ENCODE data around the gene OR51L1.

OR51L1 gene

GRCh38 chr11:5036669-5037068 is 42.0 kb downstream of the OR51L1 start:
- Mint-ChIP-seq H3K27me3 (no peaks in the 10 kb centered on the region), H3K4me3 (no peak overlapping the region), H3K9me3 (no peaks in the 10 kb centered on the region), H3K4me1 (no peaks in the 10 kb centered on the region), H3K27ac (no peak overlapping the region)
- no peak for DNase-seq
- ATAC-seq = no peak

- Mint-ChIP-seq H3K4me3 (no peak overlapping the region), H3K27me3 (no peaks in the 10 kb centered on the region), H3K27ac (no peak overlapping the region), H3K9me3 (no peaks in the 10 kb centered on the region), H3K4me1 (no peaks in the 10 kb centered on the region)
- DNase-seq (no peak), ATAC-seq (no peak)
These were observed 43.3 kb downstream of the OR51L1 start for GRCh38 chr11:5037926-5038325.

DNA sequence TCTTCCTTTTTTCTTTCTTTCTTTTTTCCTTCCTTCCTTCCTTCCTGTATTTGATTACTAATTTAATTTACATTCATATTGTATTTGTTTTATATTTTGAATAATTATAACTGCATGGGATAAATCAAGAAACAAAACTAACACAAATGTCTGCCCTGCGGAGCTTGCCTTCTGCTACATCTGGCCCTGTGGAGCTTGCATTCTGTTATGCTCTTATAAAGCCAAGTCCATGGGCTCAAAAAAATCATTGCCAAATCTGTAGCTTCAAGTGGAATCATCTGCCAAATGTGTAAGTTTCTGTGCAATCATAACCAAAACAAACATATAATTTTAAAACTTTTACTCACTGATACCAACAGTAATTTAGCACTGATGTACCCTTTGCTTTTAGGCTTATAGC is 43.7 kb downstream of the OR51L1 start:
- H3K9me3 Mint-ChIP-seq = no peaks in the 10 kb centered on the region
- DNase-seq (no peak), ATAC-seq (no peak)
- no peak overlapping the region for H3K27ac Mint-ChIP-seq
- no peaks in the 10 kb centered on the region for H3K27me3 Mint-ChIP-seq
- no peak overlapping the region for H3K4me3 Mint-ChIP-seq
- no peaks in the 10 kb centered on the region for H3K4me1 Mint-ChIP-seq

DNA sequence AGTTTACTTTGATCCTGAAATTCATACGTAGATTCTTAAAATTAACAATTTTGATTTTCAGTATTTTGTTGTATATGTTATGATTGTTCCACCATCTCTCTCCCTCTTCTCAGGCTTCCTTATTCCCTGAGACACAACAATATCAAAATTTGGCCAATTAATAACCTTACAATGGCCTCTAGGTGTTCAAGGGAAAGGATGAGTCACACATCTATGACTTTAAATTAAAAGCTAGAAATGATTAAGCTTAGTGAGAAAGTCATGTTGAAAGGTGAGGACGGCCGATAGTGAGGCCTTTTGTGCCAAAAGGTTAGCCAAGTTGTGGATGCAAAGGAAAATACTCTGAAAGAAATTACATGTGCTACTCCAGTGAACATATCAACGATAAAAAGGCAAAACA is 46.2 kb downstream of the OR51L1 start:
- ATAC-seq (no peak), DNase-seq (no peak)
- H3K9me3 Mint-ChIP-seq = no peaks in the 10 kb centered on the region
- H3K4me1 Mint-ChIP-seq = no peaks in the 10 kb centered on the region
- no peak overlapping the region for H3K27ac Mint-ChIP-seq
- no peak overlapping the region for H3K4me3 Mint-ChIP-seq
- no peaks in the 10 kb centered on the region for H3K27me3 Mint-ChIP-seq

DNA sequence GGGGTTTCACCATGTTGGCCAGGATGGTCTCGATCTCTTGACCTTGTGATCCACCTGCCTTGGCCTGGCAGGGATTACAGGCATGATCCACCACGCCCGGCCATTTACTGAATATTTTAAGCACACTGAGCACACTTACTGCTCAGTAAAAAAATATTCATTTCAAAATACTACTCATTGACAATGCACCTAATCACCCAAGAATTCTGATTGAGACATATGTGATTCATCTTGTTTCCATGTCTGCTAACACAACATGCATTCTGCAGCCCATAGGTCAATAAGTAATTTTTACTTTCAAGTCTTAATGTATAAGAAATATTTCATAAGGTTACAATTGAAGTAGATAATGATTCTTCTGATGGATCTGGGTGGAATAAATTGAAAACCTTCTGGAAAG is 47.4 kb downstream of the OR51L1 start:
- ATAC-seq (no peak), DNase-seq (no peak)
- H3K4me1 Mint-ChIP-seq = no peaks in the 10 kb centered on the region
- H3K9me3 Mint-ChIP-seq = no peaks in the 10 kb centered on the region
- H3K4me3 Mint-ChIP-seq = no peak overlapping the region
- no peak overlapping the region for H3K27ac Mint-ChIP-seq
- no peaks in the 10 kb centered on the region for H3K27me3 Mint-ChIP-seq

- H3K4me3 Mint-ChIP-seq = no peak overlapping the region
- no peak overlapping the region for H3K27ac Mint-ChIP-seq
- H3K9me3 Mint-ChIP-seq = no peaks in the 10 kb centered on the region
- DNase-seq (no peak), ATAC-seq (no peak)
- H3K4me1 Mint-ChIP-seq = no peaks in the 10 kb centered on the region
- no peaks in the 10 kb centered on the region for H3K27me3 Mint-ChIP-seq
These were observed 48.7 kb downstream of the OR51L1 start for GRCh38 chr11:5043380-5043779.

DNA sequence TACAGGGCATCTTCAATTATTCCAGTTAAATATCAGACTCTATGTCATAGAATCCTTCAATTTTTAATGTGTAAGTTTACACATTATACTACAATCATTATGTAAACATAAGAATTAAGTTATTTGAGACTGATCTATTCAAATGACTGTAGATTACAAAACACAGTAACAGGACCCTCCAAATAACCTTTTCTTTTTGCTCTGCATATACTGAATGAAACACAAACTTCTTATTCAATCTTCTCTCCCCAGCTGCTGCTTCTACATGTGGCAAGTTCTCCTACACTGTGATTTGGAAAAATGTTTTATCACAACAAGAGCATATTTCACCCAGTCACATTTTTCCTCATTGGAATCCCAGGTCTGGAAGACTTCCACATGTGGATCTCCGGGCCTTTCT is 51.6 kb downstream of the OR51L1 start, which contains the start of gene OR52J3:
OR52J3 (plus strand) TSS at position 301 of the 400 bp plus-strand sequence; CDS start at position 301, 0 bp downstream.
- no peaks in the 10 kb centered on the region for H3K4me1 Mint-ChIP-seq
- H3K27ac Mint-ChIP-seq = no peak within 1 kb of the TSS
- H3K4me3 Mint-ChIP-seq = no peak within 1 kb of the TSS
- H3K9me3 Mint-ChIP-seq = no peaks in the 10 kb centered on the region
- H3K27me3 Mint-ChIP-seq = no peaks in the 10 kb centered on the region
- ATAC-seq (no peak), DNase-seq (no peak)

DNA sequence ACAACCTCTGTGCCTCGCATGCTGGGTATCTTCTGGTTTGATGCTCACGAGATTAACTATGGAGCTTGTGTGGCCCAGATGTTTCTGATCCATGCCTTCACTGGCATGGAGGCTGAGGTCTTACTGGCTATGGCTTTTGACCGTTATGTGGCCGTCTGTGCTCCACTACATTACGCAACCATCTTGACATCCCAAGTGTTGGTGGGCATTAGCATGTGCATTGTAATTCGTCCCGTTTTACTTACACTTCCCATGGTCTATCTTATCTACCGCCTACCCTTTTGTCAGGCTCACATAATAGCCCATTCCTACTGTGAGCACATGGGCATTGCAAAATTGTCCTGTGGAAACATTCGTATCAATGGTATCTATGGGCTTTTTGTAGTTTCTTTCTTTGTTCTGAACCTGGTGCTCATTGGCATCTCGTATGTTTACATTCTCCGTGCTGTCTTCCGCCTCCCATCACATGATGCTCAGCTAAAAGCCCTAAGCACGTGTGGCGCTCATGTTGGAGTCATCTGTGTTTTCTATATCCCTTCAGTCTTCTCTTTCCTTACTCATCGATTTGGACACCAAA is 52.2 kb downstream of the OR51L1 start:
- no peaks in the 10 kb centered on the region for H3K9me3 Mint-ChIP-seq
- H3K27ac Mint-ChIP-seq = no peak overlapping the region
- no peaks in the 10 kb centered on the region for H3K27me3 Mint-ChIP-seq
- H3K4me3 Mint-ChIP-seq = no peak overlapping the region
- no peak for ATAC-seq
- DNase-seq = no peak
- H3K4me1 Mint-ChIP-seq = no peaks in the 10 kb centered on the region

All from stimulated activated naive CD8-positive, alpha-beta T cell treated with anti-CD3 and anti-CD28 coated beads, Interleukin-15, amount 100 ng/mL, for 72 hours (primary cell).